ENCODE data around the gene ARHGEF11.

Gene ARHGEF11

DNA sequence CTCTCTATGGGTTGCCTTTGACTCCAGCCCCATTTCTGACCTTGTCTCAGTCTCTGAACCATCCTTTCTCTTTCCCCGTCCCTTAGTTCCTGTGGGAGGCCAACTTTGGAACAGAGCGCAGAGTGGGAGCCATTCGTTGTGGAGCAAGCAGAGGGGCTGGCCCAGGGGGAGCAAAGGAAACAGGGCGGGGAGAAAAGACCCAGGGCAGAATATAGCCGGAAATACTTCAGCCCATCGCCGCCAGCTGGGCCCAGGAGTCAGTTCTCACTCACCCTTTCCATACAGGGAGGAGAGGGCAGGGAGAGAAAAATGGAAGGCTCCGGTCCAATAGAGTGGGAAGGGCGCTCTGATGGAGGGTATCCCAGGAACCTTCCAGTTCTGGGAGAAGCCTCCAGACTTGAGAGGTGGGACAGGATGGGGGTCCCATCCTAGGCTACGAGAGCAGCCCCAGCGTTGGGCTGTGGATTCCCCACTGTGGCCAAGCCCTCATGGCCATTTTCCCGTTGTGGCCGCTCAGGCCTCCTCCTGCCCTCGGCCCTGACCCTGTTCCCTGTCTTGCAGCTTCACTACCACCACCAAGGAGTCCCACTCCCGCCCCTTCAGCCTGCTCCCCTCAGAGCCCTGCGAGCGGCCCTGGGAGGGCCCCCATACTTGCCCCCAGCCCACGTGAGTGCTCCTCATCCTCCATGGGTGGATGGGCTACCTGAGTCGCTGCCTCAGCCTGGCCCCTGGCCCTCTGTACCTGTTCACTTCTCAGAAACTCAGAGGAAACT is 141.2 kb downstream of the ARHGEF11 start:
- Histone ChIP-seq H3K36me3 (replicated peaks in 1 of 2; ENCODE audit: control insufficient read depth in 2 of 2, insufficient read depth in 2 of 2, low read length in 2 of 2) (no peaks in the 10 kb centered on the region), H3K4me2 (ENCODE audit: insufficient read depth, low read length, poor library complexity, severe bottlenecking) (no peak overlapping the region), H3K23ac (ENCODE audit: low read depth, low read length, poor library complexity) (no peak overlapping the region), H3K4me3 (ENCODE audit: low read length in 2 of 2) (no peak overlapping the region), H3K27ac (replicated peaks; ENCODE audit: low read length) (no peak overlapping the region), H3K18ac (ENCODE audit: low read length) (peak overlapping the region; percentile 80), H4K8ac (ENCODE audit: low read depth, low read length) (no peak overlapping the region), H4K91ac (ENCODE audit: low read depth, low read length, poor library complexity) (peak overlapping the region; percentile 53), H3K9ac (ENCODE audit: low read depth, low read length, poor library complexity) (no peak overlapping the region), H2BK5ac (ENCODE audit: low read length) (no peak overlapping the region), H2AK5ac (ENCODE audit: low read depth, low read length) (peak overlapping the region; percentile 70), H2BK12ac (ENCODE audit: low read length) (peak overlapping the region; percentile 58), H2BK120ac (ENCODE audit: low read depth, low read length) (peak overlapping the region; percentile 9), H3K9me3 (replicated peaks in 1 of 2; ENCODE audit: control insufficient read depth in 2 of 2, insufficient read depth in 1 of 2, low read depth in 1 of 2, low read length in 2 of 2) (peaks cover 0 to 3% of the 10 kb centered on the region in 2 donors), H3K4ac (ENCODE audit: low read length) (no peak overlapping the region), H3K27me3 (ENCODE audit: control insufficient read depth in 3 of 3, insufficient read depth in 3 of 3, low read depth in 1 of 3, low read length in 3 of 3) (peaks cover 0 to 14% (median 0%) of the 10 kb centered on the region in 3 experiments), H2AFZ (ENCODE audit: low read length) (peak overlapping the region; percentile 37), H3K4me1 (ENCODE audit: control insufficient read depth in 2 of 2, insufficient read depth in 1 of 2, low read depth in 1 of 2, low read length in 2 of 2) (peaks cover 0 to 5% of the 10 kb centered on the region in 2 donors), H3K14ac (ENCODE audit: low read length) (no peak overlapping the region), H2BK15ac (ENCODE audit: low read length) (no peak overlapping the region), H3K79me1 (ENCODE audit: low read depth, low read length) (no peaks in the 10 kb centered on the region)
- DNase-seq (ENCODE audit: low spot score), result no peak
- no CpG with 5 or more reads among the region's 19 CpGs for WGBS, 2 donors (ENCODE audit: extremely low coverage in 2 of 2, insufficient read length in 2 of 2, insufficient replicate concordance in 1 of 2)

DNA sequence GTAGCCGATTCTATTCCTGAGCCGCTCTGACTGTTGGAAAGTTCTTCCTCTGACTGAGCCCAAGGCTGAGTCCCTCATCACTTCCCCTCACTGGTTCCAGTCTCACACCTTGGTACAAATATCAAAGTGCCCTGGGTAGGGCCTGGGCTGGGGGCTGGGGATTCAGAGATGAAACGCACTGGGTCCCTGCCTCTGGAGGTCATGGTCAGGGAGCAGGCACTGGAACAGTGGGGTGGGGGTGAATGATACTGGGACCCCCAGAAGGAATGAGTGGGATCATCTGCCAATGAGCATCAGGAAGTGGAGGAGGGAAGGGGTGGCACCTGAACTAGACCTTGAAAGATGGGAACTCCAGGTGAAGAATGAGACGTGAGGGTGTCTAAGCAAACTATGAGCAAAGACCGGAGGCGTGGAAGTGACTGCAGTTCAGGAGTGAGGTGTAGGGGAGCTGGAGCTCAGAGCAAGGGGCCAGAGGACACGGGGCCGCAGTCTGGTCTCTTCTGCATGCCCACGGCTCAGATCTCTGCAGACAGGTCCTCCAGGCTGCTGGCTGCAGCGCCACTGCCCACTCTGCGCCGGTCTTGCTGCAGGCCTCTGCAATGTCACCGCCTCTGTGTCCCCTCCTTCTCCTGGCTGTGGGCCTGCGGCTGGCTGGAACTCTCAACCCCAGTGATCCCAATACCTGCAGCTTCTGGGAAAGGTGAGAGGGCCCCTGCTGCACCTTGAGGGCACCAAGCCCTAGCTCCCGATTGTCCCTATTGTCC is 142.0 kb downstream of the ARHGEF11 start:
- Histone ChIP-seq H2AFZ (ENCODE audit: low read length) (no peak overlapping the region), H3K4me1 (ENCODE audit: control insufficient read depth in 2 of 2, insufficient read depth in 1 of 2, low read depth in 1 of 2, low read length in 2 of 2) (peaks cover 2 to 5% of the 10 kb centered on the region in 2 donors), H3K27ac (replicated peaks; ENCODE audit: low read length) (no peak overlapping the region), H2BK5ac (ENCODE audit: low read length) (no peak overlapping the region), H2BK15ac (ENCODE audit: low read length) (peak overlapping the region; percentile 58), H3K79me1 (ENCODE audit: low read depth, low read length) (no peaks in the 10 kb centered on the region), H2BK12ac (ENCODE audit: low read length) (peak overlapping the region; percentile 16), H2BK120ac (ENCODE audit: low read depth, low read length) (no peak overlapping the region), H3K4me3 (ENCODE audit: low read length in 2 of 2) (no peak overlapping the region), H3K18ac (ENCODE audit: low read length) (no peak overlapping the region), H3K27me3 (ENCODE audit: control insufficient read depth in 3 of 3, insufficient read depth in 3 of 3, low read depth in 1 of 3, low read length in 3 of 3) (peaks cover 0 to 14% (median 0%) of the 10 kb centered on the region in 3 experiments), H3K4ac (ENCODE audit: low read length) (no peak overlapping the region), H4K91ac (ENCODE audit: low read depth, low read length, poor library complexity) (no peak overlapping the region), H3K4me2 (ENCODE audit: insufficient read depth, low read length, poor library complexity, severe bottlenecking) (no peak overlapping the region), H3K14ac (ENCODE audit: low read length) (no peak overlapping the region), H4K8ac (ENCODE audit: low read depth, low read length) (no peak overlapping the region), H3K36me3 (replicated peaks in 1 of 2; ENCODE audit: control insufficient read depth in 2 of 2, insufficient read depth in 2 of 2, low read length in 2 of 2) (no peaks in the 10 kb centered on the region), H3K23ac (ENCODE audit: low read depth, low read length, poor library complexity) (peak overlapping the region; percentile 50), H3K9me3 (replicated peaks in 1 of 2; ENCODE audit: control insufficient read depth in 2 of 2, insufficient read depth in 1 of 2, low read depth in 1 of 2, low read length in 2 of 2) (peaks cover 0 to 3% of the 10 kb centered on the region in 2 donors), H3K9ac (ENCODE audit: low read depth, low read length, poor library complexity) (peak overlapping the region; percentile 30), H2AK5ac (ENCODE audit: low read depth, low read length) (peak overlapping the region; percentile 70)
- no CpG with 5 or more reads among the region's 15 CpGs for WGBS, 2 donors (ENCODE audit: extremely low coverage in 2 of 2, insufficient read length in 2 of 2, insufficient replicate concordance in 1 of 2)
- no peak for DNase-seq (ENCODE audit: low spot score)

DNA sequence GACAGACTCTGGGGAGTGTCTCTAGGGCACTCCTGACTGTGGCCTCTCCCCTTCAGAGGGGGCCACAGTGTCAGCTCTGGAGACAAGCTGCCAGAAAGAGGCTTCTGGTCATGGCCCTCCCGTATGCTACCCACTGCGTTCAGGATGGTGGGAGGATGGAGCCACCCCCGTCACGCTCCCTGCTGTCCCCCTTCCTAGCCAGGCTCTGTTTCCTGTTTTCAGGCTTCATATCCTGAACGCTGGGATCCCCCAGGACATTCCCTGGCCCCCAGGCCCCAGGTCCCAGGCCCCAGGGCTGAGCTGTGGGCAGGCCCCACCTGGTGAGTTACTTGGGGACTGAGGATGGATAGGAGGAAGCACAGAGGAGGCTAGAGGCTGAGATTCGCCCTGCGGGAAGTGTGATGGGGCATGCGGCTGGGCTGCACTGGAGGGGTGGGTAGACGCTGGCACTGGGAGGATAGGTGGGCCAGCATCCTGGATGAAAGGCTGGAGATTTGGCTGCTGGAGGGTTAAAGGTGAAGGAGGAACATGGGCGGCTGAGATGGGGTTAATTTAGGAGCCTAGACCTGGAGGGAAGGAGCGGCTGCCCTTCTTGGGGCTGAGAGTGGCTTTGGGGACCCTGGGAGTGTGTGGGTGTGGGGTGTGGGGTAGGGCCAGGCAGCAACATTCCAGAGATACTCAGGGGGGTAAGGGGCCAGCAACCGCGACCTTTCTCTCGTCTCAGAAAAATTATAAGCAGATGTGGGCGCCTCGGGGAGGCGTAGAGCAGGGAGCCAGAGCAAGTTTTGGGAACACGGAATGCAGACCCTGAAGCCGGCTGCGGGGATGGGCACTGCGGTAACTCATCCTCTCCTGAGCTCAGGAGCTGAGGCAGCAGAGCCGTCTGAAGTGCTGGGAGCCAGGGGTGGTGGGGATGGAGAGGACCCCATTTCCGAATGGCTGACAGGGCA is 143.3 kb downstream of the ARHGEF11 start:
- no peak for DNase-seq (ENCODE audit: low spot score)
- no peak overlapping the region for H3K9ac ChIP-seq (ENCODE audit: low read depth, low read length, poor library complexity)
- peak overlapping the region; percentile 60 for H2AK5ac ChIP-seq (ENCODE audit: low read depth, low read length)
- H2AFZ ChIP-seq (ENCODE audit: low read length), result no peak overlapping the region
- no peaks in the 10 kb centered on the region for H3K36me3 ChIP-seq (replicated peaks in 1 of 2; ENCODE audit: control insufficient read depth in 2 of 2, insufficient read depth in 2 of 2, low read length in 2 of 2)
- H3K4ac ChIP-seq (ENCODE audit: low read length), result no peak overlapping the region
- whole genome bisulfite sequencing, 2 donors (ENCODE audit: extremely low coverage in 2 of 2, insufficient read length in 2 of 2, insufficient replicate concordance in 1 of 2), result no CpG with 5 or more reads among the region's 23 CpGs
- H3K27me3 ChIP-seq (ENCODE audit: control insufficient read depth in 3 of 3, insufficient read depth in 3 of 3, low read depth in 1 of 3, low read length in 3 of 3), result peaks cover 0 to 14% (median 0%) of the 10 kb centered on the region in 3 experiments
- H2BK120ac ChIP-seq (ENCODE audit: low read depth, low read length), result no peak overlapping the region
- H3K4me1 ChIP-seq (ENCODE audit: control insufficient read depth in 2 of 2, insufficient read depth in 1 of 2, low read depth in 1 of 2, low read length in 2 of 2), result peaks cover 14 to 16% of the 10 kb centered on the region in 2 donors
- H4K8ac ChIP-seq (ENCODE audit: low read depth, low read length), result no peak overlapping the region
- peak overlapping the region; percentile 90 for H2BK15ac ChIP-seq (ENCODE audit: low read length)
- H3K9me3 ChIP-seq (replicated peaks in 1 of 2; ENCODE audit: control insufficient read depth in 2 of 2, insufficient read depth in 1 of 2, low read depth in 1 of 2, low read length in 2 of 2), result peaks cover 0 to 3% of the 10 kb centered on the region in 2 donors
- H3K18ac ChIP-seq (ENCODE audit: low read length), result peak overlapping the region; percentile 49
- H3K79me1 ChIP-seq (ENCODE audit: low read depth, low read length), result no peaks in the 10 kb centered on the region
- no peak overlapping the region for H3K4me2 ChIP-seq (ENCODE audit: insufficient read depth, low read length, poor library complexity, severe bottlenecking)
- H3K4me3 ChIP-seq (ENCODE audit: low read length in 2 of 2), result no peak overlapping the region
- H3K23ac ChIP-seq (ENCODE audit: low read depth, low read length, poor library complexity), result no peak overlapping the region
- peak overlapping the region; percentile 65 for H3K14ac ChIP-seq (ENCODE audit: low read length)
- peak overlapping the region; percentile 72 for H2BK5ac ChIP-seq (ENCODE audit: low read length)
- no peak overlapping the region for H4K91ac ChIP-seq (ENCODE audit: low read depth, low read length, poor library complexity)
- H2BK12ac ChIP-seq (ENCODE audit: low read length), result peak overlapping the region; percentile 63
- no peak overlapping the region for H3K27ac ChIP-seq (replicated peaks; ENCODE audit: low read length)

All from neuronal stem cell (in vitro differentiated cells).